AG09319 (cell line): ENCODE measurements around the gene CMC2.

Experiments
- DNase-seq: peaks from one replicate; pipeline ENCODE4 v3.0.0-alpha.2; 2010; ENCODE audit warnings: low read depth; ENCODE audit errors: extremely low read depth
- CTCF ChIP-seq: IDR thresholded peaks from 2 replicates; pipeline ENCODE4 v1.5.1; 2011; ENCODE audit warnings: low read depth, mild to moderate bottlenecking, inconsistent platforms, low read length, moderate library complexity

CMC2 gene

GRCh38 chr16:81006813-81007695 lies at the start of gene CMC2, which contains the start of gene CENPN:
Gene CMC2, minus strand, starts transcription at chr16:81006885. Its CDS starts 9,491 bp downstream, at chr16:80997394.
Gene CENPN, plus strand, starts transcription at chr16:81007214. Its CDS starts 4,726 bp downstream, at chr16:81011940.
- no peak; the same call in 1 of the 2 replicates for TF ChIP-seq CTCF
- DNase-seq: peak; percentile 99

- DNase-seq: no peak
- TF ChIP-seq CTCF: no peak
Measured at GRCh38 chr16:81053761-81054160, 47.1 kb upstream of the CMC2 start.

GRCh38 chr16:81042821-81043220 lies 36.1 kb upstream of the CMC2 start:
- TF ChIP-seq CTCF: no peak
- DNase-seq: no peak

GRCh38 chr16:81041696-81042095 lies 35.0 kb upstream of the CMC2 start:
- TF ChIP-seq CTCF: no peak
- DNase-seq: no peak

GRCh38 chr16:81040842-81041241 lies 34.2 kb upstream of the CMC2 start:
- no peak for TF ChIP-seq CTCF
- DNase-seq: no peak

- TF ChIP-seq CTCF: no peak
Measured at GRCh38 chr16:81040131-81040530, 33.4 kb upstream of the CMC2 start.

GRCh38 chr16:81036751-81037350 lies 30.2 kb upstream of the CMC2 start:
- no peak for TF ChIP-seq CTCF
- no peak for DNase-seq

More at GRCh38 chr16:81040131-81040530, 33.4 kb upstream of the CMC2 start:
- DNase-seq: no peak
